ENCODE results near the gene ARHGEF28. TPM values are rescaled to one million over a fixed set of nuclear protein-coding genes. Genes with fewer than 3 reads are reported as not detected.

The ARHGEF28 gene
- total and polyA plus RNA-seq, 2 donors (not counting 1 experiment from before 2014, with no cell fraction given): not detected

GRCh38 chr5:73975845-73976244, 349.8 kb downstream of the ARHGEF28 start:
- POLR2A ChIA-PET: no interaction called here
- H3K9ac ChIP-seq (ENCODE audit: low read length): no peak overlapping the region
- H3K4me2 ChIP-seq (replicated peaks; ENCODE audit: low read depth, low read length, poor library complexity, severe bottlenecking): no peak overlapping the region

GRCh38 chr5:73977146-73977545, 351.1 kb downstream of the ARHGEF28 start:
- no peaks in the 10 kb centered on the region for H3K9me3 ChIP-seq (ENCODE audit: control extremely low read depth in 1 of 3, control insufficient read depth in 2 of 3, insufficient read depth in 1 of 3, low read length in 2 of 3)
- H3K4me3 ChIP-seq (ENCODE audit: control extremely low read depth in 1 of 5, extremely low read depth in 1 of 5, insufficient read depth in 1 of 5, low read depth in 2 of 5, low read length in 4 of 5): no peak overlapping the region
- no peak for DNase-seq
- Mint-ChIP-seq H3K4me1 (no peaks in the 10 kb centered on the region), H3K27ac (no peak overlapping the region), H3K9me3 (ENCODE audit: insufficient read depth) (no peaks in the 10 kb centered on the region), H3K4me3 (no peak overlapping the region), H3K27me3 (peaks cover 4% of the 10 kb centered on the region)
- H3K9ac ChIP-seq (ENCODE audit: low read length): no peak overlapping the region
- ChIA-PET POLR2A (no interaction called here), CTCF (interaction anchor here (0.6 kb wide), 1 partner anchor 76 kb away, joined by 3 read pairs; no protein-coding TSS in a partner anchor)
- no peak for TF ChIP-seq EZH2 (IDR thresholded peaks at IDR 0.05; ENCODE audit: borderline replicate concordance, insufficient read depth, low read depth, low read length, poor library complexity, severe bottlenecking)
- no peak overlapping the region for H2AFZ ChIP-seq (ENCODE audit: insufficient read depth, low read depth, low read length, poor library complexity, severe bottlenecking)
- H4K20me1 ChIP-seq (ENCODE audit: control insufficient read depth, insufficient read depth, low read length, poor library complexity, severe bottlenecking): no peaks in the 10 kb centered on the region
- intact Hi-C loops (cut with micrococcal nuclease): no loop called here
- no CpG with 5 or more reads among the region's 1 CpG for whole genome bisulfite sequencing (ENCODE audit: insufficient coverage)
- no peaks in the 10 kb centered on the region for H3K4me1 ChIP-seq (ENCODE audit: control insufficient read depth in 2 of 2, insufficient read depth in 2 of 2, low read length in 2 of 2)
- H3K4me2 ChIP-seq (replicated peaks; ENCODE audit: low read depth, low read length, poor library complexity, severe bottlenecking): no peak overlapping the region
- H3K27me3 ChIP-seq (replicated peaks in 1 of 4; ENCODE audit: control extremely low read depth in 1 of 4, control insufficient read depth in 3 of 4, insufficient read depth in 4 of 4, low read length in 3 of 4): no peaks in the 10 kb centered on the region
- no peaks in the 10 kb centered on the region for H3K36me3 ChIP-seq (replicated peaks in 1 of 2; ENCODE audit: control extremely low read depth in 1 of 2, control insufficient read depth in 1 of 2, extremely low read depth in 1 of 2, insufficient read depth in 2 of 2, low read length in 1 of 2)
- no peaks in the 10 kb centered on the region for H3K79me2 ChIP-seq (ENCODE audit: control insufficient read depth, insufficient read depth, low read length)
- no peak for ATAC-seq (ENCODE audit: low read depth)
- no peak overlapping the region for H3K27ac ChIP-seq (ENCODE audit: low read length in 2 of 2)

More at GRCh38 chr5:73975845-73976244, 349.8 kb downstream of the ARHGEF28 start:
- no peaks in the 10 kb centered on the region for H3K36me3 ChIP-seq (replicated peaks in 1 of 2; ENCODE audit: control extremely low read depth in 1 of 2, control insufficient read depth in 1 of 2, extremely low read depth in 1 of 2, insufficient read depth in 2 of 2, low read length in 1 of 2)
- ATAC-seq (ENCODE audit: low read depth) (no peak), DNase-seq (no peak)
- no peak overlapping the region for H3K27ac ChIP-seq (ENCODE audit: low read length in 2 of 2)
- no peaks in the 10 kb centered on the region for H3K4me1 ChIP-seq (ENCODE audit: control insufficient read depth in 2 of 2, insufficient read depth in 2 of 2, low read length in 2 of 2)
- TF ChIP-seq CTCF (IDR thresholded peaks at IDR 0.05): no peak
- no peak for TF ChIP-seq EZH2 (IDR thresholded peaks at IDR 0.05; ENCODE audit: borderline replicate concordance, insufficient read depth, low read depth, low read length, poor library complexity, severe bottlenecking)
- intact Hi-C loops (cut with micrococcal nuclease): no loop called here
- no peaks in the 10 kb centered on the region for H3K9me3 Mint-ChIP-seq (ENCODE audit: insufficient read depth)
- H2AFZ ChIP-seq (ENCODE audit: insufficient read depth, low read depth, low read length, poor library complexity, severe bottlenecking): no peak overlapping the region
- no peak overlapping the region for H3K27ac Mint-ChIP-seq
- no peak overlapping the region for H3K4me3 Mint-ChIP-seq
- no peaks in the 10 kb centered on the region for H3K4me1 Mint-ChIP-seq
- H3K4me3 ChIP-seq (ENCODE audit: control extremely low read depth in 1 of 5, extremely low read depth in 1 of 5, insufficient read depth in 1 of 5, low read depth in 2 of 5, low read length in 4 of 5): no peak overlapping the region
- WGBS (ENCODE audit: insufficient coverage): 100% methylated on average over 1 of the region's 4 CpGs
- no peaks in the 10 kb centered on the region for H3K27me3 ChIP-seq (replicated peaks in 1 of 4; ENCODE audit: control extremely low read depth in 1 of 4, control insufficient read depth in 3 of 4, insufficient read depth in 4 of 4, low read length in 3 of 4)
- CTCF ChIA-PET: no interaction called here
- no peaks in the 10 kb centered on the region for H3K79me2 ChIP-seq (ENCODE audit: control insufficient read depth, insufficient read depth, low read length)
- H3K27me3 Mint-ChIP-seq: no peaks in the 10 kb centered on the region
- H4K20me1 ChIP-seq (ENCODE audit: control insufficient read depth, insufficient read depth, low read length, poor library complexity, severe bottlenecking): no peaks in the 10 kb centered on the region
- H3K9me3 ChIP-seq (ENCODE audit: control extremely low read depth in 1 of 3, control insufficient read depth in 2 of 3, insufficient read depth in 1 of 3, low read length in 2 of 3): no peaks in the 10 kb centered on the region

Measured in B cell (primary cell).